Measurements from ENCODE around the gene ODAD4.
"Not testable (repeated sequence)": the region's sequence is repeated elsewhere in the genome, so short reads cannot be mapped to it uniquely, and the experiment has no call there.

ODAD4 gene

GRCh38 chr17:42005166-42005565, 74.7 kb downstream of the ODAD4 start:
- no peak for DNase-seq

- DNase-seq: no peak
Measured at GRCh38 chr17:42009170-42009569, 78.8 kb downstream of the ODAD4 start.

- DNase-seq: not testable (repeated sequence)
Measured at GRCh38 chr17:42010266-42010680, 79.9 kb downstream of the ODAD4 start.

- DNase-seq: no peak
Measured at GRCh38 chr17:42010898-42011516, 80.6 kb downstream of the ODAD4 start.

- not testable (repeated sequence) for DNase-seq
Measured at GRCh38 chr17:42012363-42012762, 81.9 kb downstream of the ODAD4 start.

GRCh38 chr17:42013740-42014139, 83.3 kb downstream of the ODAD4 start:
- DNase-seq: not testable (repeated sequence)

Data from NCI-H187 (cell line).